ENCODE results near the gene SELPLG.

Gene SELPLG

GRCh38 chr12:108606492-108606891, 27.2 kb downstream of the SELPLG start:
- Histone ChIP-seq H3K27me3 (ENCODE audit: insufficient read depth, poor library complexity, severe bottlenecking) (no peaks in the 10 kb centered on the region), H3K27ac (replicated peaks) (no peak overlapping the region), H3K4me3 (replicated peaks; ENCODE audit: insufficient read depth, low read length) (no peak overlapping the region)
- no peak for TF ChIP-seq REST (IDR thresholded peaks at IDR 0.05; ENCODE audit: insufficient replicate concordance, low read depth)
- DNase-seq (ENCODE audit: low read depth in 1 of 2, low spot score in 1 of 2) = no peak

GRCh38 chr12:108605690-108606406, 27.8 kb downstream of the SELPLG start:
- Histone ChIP-seq H3K27me3 (ENCODE audit: insufficient read depth, poor library complexity, severe bottlenecking) (no peaks in the 10 kb centered on the region), H3K4me3 (replicated peaks; ENCODE audit: insufficient read depth, low read length) (no peak overlapping the region), H3K27ac (replicated peaks) (no peak overlapping the region)
- DNase-seq (ENCODE audit: low read depth in 1 of 2, low spot score in 1 of 2) = no peak
- TF ChIP-seq SPI1 (IDR thresholded peaks at IDR 0.05; ENCODE audit: borderline replicate concordance, low read depth) (no peak), CTCF (IDR thresholded peaks at IDR 0.05; ENCODE audit: insufficient read depth, low read length) (no peak), GABPA (IDR thresholded peaks at IDR 0.05; ENCODE audit: low read depth) (no peak), POLR2AphosphoS5 (IDR thresholded peaks at IDR 0.05; ENCODE audit: low read depth) (no peak), REST (IDR thresholded peaks at IDR 0.05; ENCODE audit: insufficient replicate concordance, low read depth) (no peak)

- H3K4me3 ChIP-seq (replicated peaks; ENCODE audit: insufficient read depth, low read length) = no peak overlapping the region
- H3K27ac ChIP-seq (replicated peaks) = no peak overlapping the region
- no peak for TF ChIP-seq POLR2AphosphoS5 (IDR thresholded peaks at IDR 0.05; ENCODE audit: low read depth)
- TF ChIP-seq CTCF (IDR thresholded peaks at IDR 0.05; ENCODE audit: insufficient read depth, low read length) = no peak
- no peak for TF ChIP-seq REST (IDR thresholded peaks at IDR 0.05; ENCODE audit: insufficient replicate concordance, low read depth)
- TF ChIP-seq GABPA (IDR thresholded peaks at IDR 0.05; ENCODE audit: low read depth) = no peak
- no peak for TF ChIP-seq SPI1 (IDR thresholded peaks at IDR 0.05; ENCODE audit: borderline replicate concordance, low read depth)
- DNase-seq (ENCODE audit: low read depth in 1 of 2, low spot score in 1 of 2) = no peak
- no peaks in the 10 kb centered on the region for H3K27me3 ChIP-seq (ENCODE audit: insufficient read depth, poor library complexity, severe bottlenecking)
Measured at GRCh38 chr12:108605000-108605689, 28.5 kb downstream of the SELPLG start.
